Measurements from ENCODE around the gene TAF1A.

Gene TAF1A

GRCh38 chr1:222546091-222546490 is 43.6 kb downstream of the TAF1A start:
- no peak for TF ChIP-seq CTCF (IDR thresholded peaks at IDR 0.05; ENCODE audit: borderline replicate concordance, control extremely low read depth, extremely low read depth, insufficient read depth, missing control alignments)
- in situ Hi-C loops (cut with MboI; ENCODE audit: low sequenced_read_pairs, unreplicated experiment): no loop called here
- no peak for DNase-seq (ENCODE audit: low spot score)

GRCh38 chr1:222543817-222544216 is 45.9 kb downstream of the TAF1A start:
- DNase-seq (ENCODE audit: low spot score): no peak
- in situ Hi-C loops (cut with MboI; ENCODE audit: low sequenced_read_pairs, unreplicated experiment): no loop called here
- no peak for TF ChIP-seq CTCF (IDR thresholded peaks at IDR 0.05; ENCODE audit: borderline replicate concordance, control extremely low read depth, extremely low read depth, insufficient read depth, missing control alignments)

- no peak for TF ChIP-seq CTCF (IDR thresholded peaks at IDR 0.05; ENCODE audit: borderline replicate concordance, control extremely low read depth, extremely low read depth, insufficient read depth, missing control alignments)
- no peak for DNase-seq (ENCODE audit: low spot score)
- in situ Hi-C loops (cut with MboI; ENCODE audit: low sequenced_read_pairs, unreplicated experiment): no loop called here
Measured at GRCh38 chr1:222540598-222540995, 49.1 kb downstream of the TAF1A start.

GRCh38 chr1:222539951-222540597 is 49.7 kb downstream of the TAF1A start:
- DNase-seq (ENCODE audit: low spot score): no peak
- in situ Hi-C loops (cut with MboI; ENCODE audit: low sequenced_read_pairs, unreplicated experiment): no loop called here
- no peak for TF ChIP-seq CTCF (IDR thresholded peaks at IDR 0.05; ENCODE audit: borderline replicate concordance, control extremely low read depth, extremely low read depth, insufficient read depth, missing control alignments)

- in situ Hi-C loops (cut with MboI; ENCODE audit: low sequenced_read_pairs, unreplicated experiment): no loop called here
- no peak for TF ChIP-seq CTCF (IDR thresholded peaks at IDR 0.05; ENCODE audit: borderline replicate concordance, control extremely low read depth, extremely low read depth, insufficient read depth, missing control alignments)
- no peak for DNase-seq (ENCODE audit: low spot score)
Measured at GRCh38 chr1:222535455-222535854, 54.3 kb downstream of the TAF1A start.

GRCh38 chr1:222530852-222531251 is 58.9 kb downstream of the TAF1A start:
- in situ Hi-C loops (cut with MboI; ENCODE audit: low sequenced_read_pairs, unreplicated experiment): no loop called here
- DNase-seq (ENCODE audit: low spot score): no peak
- no peak for TF ChIP-seq CTCF (IDR thresholded peaks at IDR 0.05; ENCODE audit: borderline replicate concordance, control extremely low read depth, extremely low read depth, insufficient read depth, missing control alignments)

Measured in GM13976 (cell line).